ENCODE measurements around the gene IGFL4.

- TF ChIP-seq CTCF (tag by site-specific recombination; IDR thresholded peaks at IDR 0.05): no peak
- TF ChIP-seq ZNF513 (tag by site-specific recombination; IDR thresholded peaks at IDR 0.05): no peak
- no peak for TF ChIP-seq ZNF133 (tag by site-specific recombination; IDR thresholded peaks at IDR 0.05)
- no peak for TF ChIP-seq ZNF707 (tag by site-specific recombination; IDR thresholded peaks at IDR 0.05)
- TF ChIP-seq ZBTB20 (tag by site-specific recombination; IDR thresholded peaks at IDR 0.05): no peak
- no peak for TF ChIP-seq ZNF132 (tag by site-specific recombination; IDR thresholded peaks at IDR 0.05; ENCODE audit: borderline replicate concordance)
- no peak for TF ChIP-seq ZNF274 (IDR thresholded peaks at IDR 0.05; ENCODE audit: low read length)
- TF ChIP-seq ZNF274 (tag by site-specific recombination; IDR thresholded peaks at IDR 0.05; ENCODE audit: borderline replicate concordance): no peak
- TF ChIP-seq ZNF558 (tag by site-specific recombination; IDR thresholded peaks at IDR 0.05): no peak
- TF ChIP-seq YY1 (tag by site-specific recombination; IDR thresholded peaks at IDR 0.05): no peak
- no peak for TF ChIP-seq ZEB2 (tag by site-specific recombination; IDR thresholded peaks at IDR 0.05)
- no peak for TF ChIP-seq ZBTB8A (tag by site-specific recombination; IDR thresholded peaks at IDR 0.05)
- TF ChIP-seq ZNF639 (tag by site-specific recombination; IDR thresholded peaks at IDR 0.05): no peak
- no peak for TF ChIP-seq ZNF423 (tag by site-specific recombination; IDR thresholded peaks at IDR 0.05)
These were observed 8.8 kb upstream of the IGFL4 start for GRCh38 chr19:46049597-46049996.
